ENCODE measurements around the gene HNMT. TPM values are rescaled to one million over a fixed set of nuclear protein-coding genes. Genes with fewer than 3 reads are reported as not detected.
A peak's percentile ranks its signal among the peaks of the same experiment; 100 is the strongest.

The HNMT gene
- total and polyA plus RNA-seq, 2 of the 13 experiments (the other 11 are each of a cell fraction or from before 2014, with no cell fraction given) = 279 to 309 TPM

GRCh38 chr2:137957033-137957432, 7.2 kb upstream of the HNMT start (continued):
- TF ChIP-seq, protein P1, sequence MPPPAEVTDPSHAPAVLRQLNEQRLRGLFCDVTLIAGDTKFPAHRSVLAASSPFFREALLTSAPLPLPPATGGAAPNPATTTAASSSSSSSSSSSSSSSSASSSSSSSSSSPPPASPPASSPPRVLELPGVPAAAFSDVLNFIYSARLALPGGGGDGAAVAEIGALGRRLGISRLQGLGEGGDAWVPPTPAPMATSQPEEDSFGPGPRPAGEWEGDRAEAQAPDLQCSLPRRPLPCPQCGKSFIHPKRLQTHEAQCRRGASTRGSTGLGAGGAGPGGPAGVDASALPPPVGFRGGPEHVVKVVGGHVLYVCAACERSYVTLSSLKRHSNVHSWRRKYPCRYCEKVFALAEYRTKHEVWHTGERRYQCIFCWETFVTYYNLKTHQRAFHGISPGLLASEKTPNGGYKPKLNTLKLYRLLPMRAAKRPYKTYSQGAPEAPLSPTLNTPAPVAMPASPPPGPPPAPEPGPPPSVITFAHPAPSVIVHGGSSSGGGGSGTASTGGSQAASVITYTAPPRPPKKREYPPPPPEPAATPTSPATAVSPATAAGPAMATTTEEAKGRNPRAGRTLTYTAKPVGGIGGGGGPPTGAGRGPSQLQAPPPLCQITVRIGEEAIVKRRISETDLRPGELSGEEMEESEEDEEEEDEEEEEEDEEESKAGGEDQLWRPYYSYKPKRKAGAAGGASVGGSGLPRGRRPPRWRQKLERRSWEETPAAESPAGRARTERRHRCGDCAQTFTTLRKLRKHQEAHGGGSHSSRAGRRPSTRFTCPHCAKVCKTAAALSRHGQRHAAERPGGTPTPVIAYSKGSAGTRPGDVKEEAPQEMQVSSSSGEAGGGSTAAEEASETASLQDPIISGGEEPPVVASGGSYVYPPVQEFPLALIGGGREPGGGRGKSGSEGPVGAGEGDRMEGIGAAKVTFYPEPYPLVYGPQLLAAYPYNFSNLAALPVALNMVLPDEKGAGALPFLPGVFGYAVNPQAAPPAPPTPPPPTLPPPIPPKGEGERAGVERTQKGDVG (CRISPR knock-in tag; IDR thresholded peaks at IDR 0.05; ENCODE audit: borderline replicate concordance) = no peak
- TF ChIP-seq ZKSCAN5 (CRISPR knock-in tag; IDR thresholded peaks at IDR 0.05) (no peak), E2F1 (CRISPR knock-in tag; IDR thresholded peaks at IDR 0.05) (no peak), ZSCAN30 (CRISPR knock-in tag; IDR thresholded peaks at IDR 0.05) (no peak), ZNF550 (CRISPR knock-in tag; IDR thresholded peaks at IDR 0.05; ENCODE audit: borderline replicate concordance) (no peak), RXRB (CRISPR knock-in tag; IDR thresholded peaks at IDR 0.05; ENCODE audit: borderline replicate concordance) (peak; percentile 60), MAZ (IDR thresholded peaks at IDR 0.05; ENCODE audit: borderline replicate concordance, low read depth, low read length) (no peak), MAZ (CRISPR knock-in tag; IDR thresholded peaks at IDR 0.05; ENCODE audit: low read depth) (no peak), KLF16 (CRISPR knock-in tag; IDR thresholded peaks at IDR 0.05) (peak in 1 of 2 experiments; percentile 62; a peak in 1 of 4 replicates), CCAR2 (optimal IDR thresholded peaks at IDR 0.05; ENCODE audit: low read depth, low read length) (no peak), THAP8 (CRISPR knock-in tag; IDR thresholded peaks at IDR 0.05; ENCODE audit: borderline replicate concordance) (no peak), ZNF709 (CRISPR knock-in tag; IDR thresholded peaks at IDR 0.05) (no peak), POLR2AphosphoS5 (IDR thresholded peaks at IDR 0.05; ENCODE audit: low read depth, low read length) (no peak), ZSCAN20 (CRISPR knock-in tag; IDR thresholded peaks at IDR 0.05; ENCODE audit: borderline replicate concordance) (no peak), HOXA9 (CRISPR knock-in tag; IDR thresholded peaks at IDR 0.05; ENCODE audit: borderline replicate concordance) (no peak), POGZ (CRISPR knock-in tag; IDR thresholded peaks at IDR 0.05) (peak; percentile 49; the same call in 1 of the 2 replicates), IKZF1 (IDR thresholded peaks at IDR 0.05) (no peak), ZNF775 (CRISPR knock-in tag; IDR thresholded peaks at IDR 0.05; ENCODE audit: borderline replicate concordance) (no peak)
- TF ChIP-seq, protein P2, sequence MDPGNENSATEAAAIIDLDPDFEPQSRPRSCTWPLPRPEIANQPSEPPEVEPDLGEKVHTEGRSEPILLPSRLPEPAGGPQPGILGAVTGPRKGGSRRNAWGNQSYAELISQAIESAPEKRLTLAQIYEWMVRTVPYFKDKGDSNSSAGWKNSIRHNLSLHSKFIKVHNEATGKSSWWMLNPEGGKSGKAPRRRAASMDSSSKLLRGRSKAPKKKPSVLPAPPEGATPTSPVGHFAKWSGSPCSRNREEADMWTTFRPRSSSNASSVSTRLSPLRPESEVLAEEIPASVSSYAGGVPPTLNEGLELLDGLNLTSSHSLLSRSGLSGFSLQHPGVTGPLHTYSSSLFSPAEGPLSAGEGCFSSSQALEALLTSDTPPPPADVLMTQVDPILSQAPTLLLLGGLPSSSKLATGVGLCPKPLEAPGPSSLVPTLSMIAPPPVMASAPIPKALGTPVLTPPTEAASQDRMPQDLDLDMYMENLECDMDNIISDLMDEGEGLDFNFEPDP (CRISPR knock-in tag; conservative IDR thresholded peaks at IDR 0.05) = no peak
- TF ChIP-seq, protein P3, sequence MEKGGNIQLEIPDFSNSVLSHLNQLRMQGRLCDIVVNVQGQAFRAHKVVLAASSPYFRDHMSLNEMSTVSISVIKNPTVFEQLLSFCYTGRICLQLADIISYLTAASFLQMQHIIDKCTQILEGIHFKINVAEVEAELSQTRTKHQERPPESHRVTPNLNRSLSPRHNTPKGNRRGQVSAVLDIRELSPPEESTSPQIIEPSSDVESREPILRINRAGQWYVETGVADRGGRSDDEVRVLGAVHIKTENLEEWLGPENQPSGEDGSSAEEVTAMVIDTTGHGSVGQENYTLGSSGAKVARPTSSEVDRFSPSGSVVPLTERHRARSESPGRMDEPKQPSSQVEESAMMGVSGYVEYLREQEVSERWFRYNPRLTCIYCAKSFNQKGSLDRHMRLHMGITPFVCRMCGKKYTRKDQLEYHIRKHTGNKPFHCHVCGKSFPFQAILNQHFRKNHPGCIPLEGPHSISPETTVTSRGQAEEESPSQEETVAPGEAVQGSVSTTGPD (CRISPR knock-in tag; IDR thresholded peaks at IDR 0.05) = peak; percentile 61; the same call in 1 of the 2 replicates
- TF ChIP-seq, protein P4, sequence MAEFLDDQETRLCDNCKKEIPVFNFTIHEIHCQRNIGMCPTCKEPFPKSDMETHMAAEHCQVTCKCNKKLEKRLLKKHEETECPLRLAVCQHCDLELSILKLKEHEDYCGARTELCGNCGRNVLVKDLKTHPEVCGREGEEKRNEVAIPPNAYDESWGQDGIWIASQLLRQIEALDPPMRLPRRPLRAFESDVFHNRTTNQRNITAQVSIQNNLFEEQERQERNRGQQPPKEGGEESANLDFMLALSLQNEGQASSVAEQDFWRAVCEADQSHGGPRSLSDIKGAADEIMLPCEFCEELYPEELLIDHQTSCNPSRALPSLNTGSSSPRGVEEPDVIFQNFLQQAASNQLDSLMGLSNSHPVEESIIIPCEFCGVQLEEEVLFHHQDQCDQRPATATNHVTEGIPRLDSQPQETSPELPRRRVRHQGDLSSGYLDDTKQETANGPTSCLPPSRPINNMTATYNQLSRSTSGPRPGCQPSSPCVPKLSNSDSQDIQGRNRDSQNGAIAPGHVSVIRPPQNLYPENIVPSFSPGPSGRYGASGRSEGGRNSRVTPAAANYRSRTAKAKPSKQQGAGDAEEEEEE (CRISPR knock-in tag; IDR thresholded peaks at IDR 0.05; ENCODE audit: borderline replicate concordance) = no peak

Measured in HepG2 (cell line).